ENCODE data around the gene DHRS7B.

The DHRS7B gene

DNA sequence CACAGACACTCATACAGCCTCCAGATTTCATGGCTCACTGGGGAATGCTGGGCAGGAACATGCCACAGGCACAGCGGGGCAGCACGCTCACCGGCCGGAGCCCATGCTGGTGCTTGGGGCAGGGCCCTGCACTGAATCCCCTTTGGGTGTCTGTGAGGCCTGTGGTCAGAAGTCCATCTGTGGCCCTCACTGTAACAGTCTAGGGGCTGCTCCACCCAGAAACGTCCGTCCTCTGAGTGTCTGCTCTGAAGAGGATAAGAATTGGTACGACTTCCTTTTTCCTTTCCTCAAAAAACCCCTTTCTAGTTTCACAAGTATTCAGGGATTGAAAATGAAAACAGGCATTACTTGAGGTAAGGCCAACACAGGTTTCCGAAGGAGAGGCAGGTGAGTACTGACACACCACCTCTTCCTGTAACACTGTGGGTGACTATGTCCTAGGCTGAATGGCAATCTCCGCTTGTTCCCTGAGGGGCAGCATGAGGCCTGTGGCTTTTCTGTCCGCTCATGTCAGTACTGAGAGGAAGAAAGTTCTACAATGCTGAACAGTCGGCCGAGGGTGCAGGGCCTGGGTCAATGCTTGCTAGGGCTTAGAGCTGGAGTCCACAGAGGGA lies 44.7 kb downstream of the DHRS7B start:
- TF ChIP-seq CTCF (IDR thresholded peaks at IDR 0.05), result no peak
- Mint-ChIP-seq H3K36me3 (ENCODE audit: low read depth) (peaks cover 14% of the 10 kb centered on the region), H3K4me3 (no peak overlapping the region), H3K27ac (peak overlapping the region; percentile 6), H3K4me1 (no peaks in the 10 kb centered on the region), H3K27me3 (ENCODE audit: low read depth, poor library complexity) (no peaks in the 10 kb centered on the region), H3K9me3 (no peaks in the 10 kb centered on the region)
- no peak for DNase-seq

DNA sequence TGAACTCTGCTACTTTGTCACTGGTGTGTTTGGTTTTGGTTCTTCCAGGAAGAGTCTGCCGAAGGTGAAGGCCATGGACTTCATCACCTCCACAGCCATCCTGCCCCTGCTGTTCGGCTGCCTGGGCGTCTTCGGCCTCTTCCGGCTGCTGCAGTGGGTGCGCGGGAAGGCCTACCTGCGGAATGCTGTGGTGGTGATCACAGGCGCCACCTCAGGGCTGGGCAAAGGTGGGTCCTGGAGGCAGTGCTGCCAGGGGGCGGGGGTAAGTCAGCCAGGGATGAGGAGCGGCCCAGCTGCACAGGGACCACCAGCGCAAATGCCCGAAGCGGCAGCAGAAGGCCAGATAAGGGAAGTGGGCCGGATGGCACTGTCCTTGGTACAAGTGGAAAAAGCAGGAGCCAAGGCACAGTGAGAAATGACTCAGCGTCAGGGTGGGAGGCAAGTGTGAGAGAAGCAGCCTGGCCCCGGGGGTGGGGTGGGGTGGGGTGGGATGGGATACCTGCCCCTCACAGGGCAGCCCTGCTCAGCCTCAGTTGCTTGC lies 45.3 kb downstream of the DHRS7B start:
- H3K36me3 Mint-ChIP-seq (ENCODE audit: low read depth), result peaks cover 14% of the 10 kb centered on the region
- no peaks in the 10 kb centered on the region for H3K27me3 Mint-ChIP-seq (ENCODE audit: low read depth, poor library complexity)
- TF ChIP-seq CTCF (IDR thresholded peaks at IDR 0.05), result no peak
- no peak overlapping the region for H3K27ac Mint-ChIP-seq
- DNase-seq, result no peak
- H3K4me1 Mint-ChIP-seq, result no peaks in the 10 kb centered on the region
- no peaks in the 10 kb centered on the region for H3K9me3 Mint-ChIP-seq
- no peak overlapping the region for H3K4me3 Mint-ChIP-seq

- no peak for TF ChIP-seq CTCF (IDR thresholded peaks at IDR 0.05)
- H3K36me3 Mint-ChIP-seq (ENCODE audit: low read depth), result peaks cover 14% of the 10 kb centered on the region
- no peak overlapping the region for H3K27ac Mint-ChIP-seq
- no peak overlapping the region for H3K4me3 Mint-ChIP-seq
- no peak for DNase-seq
- no peaks in the 10 kb centered on the region for H3K27me3 Mint-ChIP-seq (ENCODE audit: low read depth, poor library complexity)
- no peaks in the 10 kb centered on the region for H3K9me3 Mint-ChIP-seq
- H3K4me1 Mint-ChIP-seq, result no peaks in the 10 kb centered on the region
Measured at GRCh38 chr17:21172846-21173245, 46.1 kb downstream of the DHRS7B start.

- no peaks in the 10 kb centered on the region for H3K9me3 Mint-ChIP-seq
- no peak overlapping the region for H3K27ac Mint-ChIP-seq
- H3K4me1 Mint-ChIP-seq, result no peaks in the 10 kb centered on the region
- no peaks in the 10 kb centered on the region for H3K27me3 Mint-ChIP-seq (ENCODE audit: low read depth, poor library complexity)
- TF ChIP-seq CTCF (IDR thresholded peaks at IDR 0.05), result no peak
- H3K36me3 Mint-ChIP-seq (ENCODE audit: low read depth), result peaks cover 19% of the 10 kb centered on the region
- H3K4me3 Mint-ChIP-seq, result no peak overlapping the region
- no peak for DNase-seq
Measured at GRCh38 chr17:21173543-21173942, 46.8 kb downstream of the DHRS7B start.

- Mint-ChIP-seq H3K4me3 (no peak overlapping the region), H3K9me3 (no peaks in the 10 kb centered on the region), H3K27me3 (ENCODE audit: low read depth, poor library complexity) (no peaks in the 10 kb centered on the region), H3K27ac (no peak overlapping the region), H3K36me3 (ENCODE audit: low read depth) (peaks cover 25% of the 10 kb centered on the region), H3K4me1 (no peaks in the 10 kb centered on the region)
- no peak for TF ChIP-seq CTCF (IDR thresholded peaks at IDR 0.05)
- no peak for DNase-seq
Measured at GRCh38 chr17:21174186-21174585, 47.4 kb downstream of the DHRS7B start.

DNA sequence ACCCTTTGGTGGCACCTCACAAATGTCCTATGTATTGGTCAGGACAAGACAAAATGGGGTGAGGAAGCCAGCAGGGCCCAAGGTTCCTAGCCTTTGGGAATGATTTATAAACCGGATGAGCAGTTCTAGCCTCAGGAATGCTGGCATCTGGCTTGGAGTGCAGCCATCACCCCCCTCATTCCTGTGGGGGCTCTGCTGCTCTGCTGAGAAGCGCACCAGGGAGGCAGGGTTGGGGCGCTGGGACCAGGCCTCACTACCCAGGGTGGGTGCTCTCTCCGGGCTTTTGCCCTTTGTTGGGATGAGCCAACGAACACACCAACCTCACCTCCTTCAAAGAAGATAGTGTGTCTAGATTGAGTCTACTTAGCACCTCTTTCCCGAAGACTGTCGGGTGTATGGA lies 47.9 kb downstream of the DHRS7B start:
- Mint-ChIP-seq H3K4me3 (no peak overlapping the region), H3K27me3 (ENCODE audit: low read depth, poor library complexity) (no peaks in the 10 kb centered on the region), H3K4me1 (no peaks in the 10 kb centered on the region), H3K27ac (no peak overlapping the region), H3K36me3 (ENCODE audit: low read depth) (peaks cover 30% of the 10 kb centered on the region), H3K9me3 (no peaks in the 10 kb centered on the region)
- TF ChIP-seq CTCF (IDR thresholded peaks at IDR 0.05), result no peak
- no peak for DNase-seq
